Trophoblast cell (in vitro differentiated cells and primary cell): Measurements from ENCODE around the gene IPO11.

Experiments
- DNase-seq, 2 donors: peaks; one replicate each; pipeline ENCODE4 v3.0.0-alpha.2; 2016
- H2AFZ ChIP-seq: 2 replicates; pipeline ENCODE4 v1.6.1; 2013; ENCODE audit warnings: low read length, moderate library complexity, mild to moderate bottlenecking; ENCODE audit not compliant: insufficient read depth, poor library complexity
- H2AK5ac ChIP-seq: 2 replicates; pipeline ENCODE4 v1.6.1; 2013; ENCODE audit warnings: mild to moderate bottlenecking, low read length
- H2BK120ac ChIP-seq: 2 replicates; pipeline ENCODE4 v1.6.1; 2013; ENCODE audit warnings: low read length, mild to moderate bottlenecking, moderate library complexity; ENCODE audit not compliant: insufficient read depth, poor library complexity
- H2BK12ac ChIP-seq: 2 replicates; pipeline ENCODE4 v1.6.1; 2013; ENCODE audit warnings: mild to moderate bottlenecking, low read length, moderate library complexity
- H2BK5ac ChIP-seq: 2 replicates; pipeline ENCODE4 v1.6.1; 2013; ENCODE audit warnings: low read length, low read depth, moderate library complexity, mild to moderate bottlenecking; ENCODE audit not compliant: poor library complexity
- H3K14ac ChIP-seq: 2 replicates; pipeline ENCODE4 v1.6.1; 2013; ENCODE audit warnings: mild to moderate bottlenecking, low read length
- H3K18ac ChIP-seq: 2 replicates; pipeline ENCODE4 v1.6.1; 2013; ENCODE audit warnings: mild to moderate bottlenecking, low read length
- H3K23ac ChIP-seq: 2 replicates; pipeline ENCODE4 v1.6.1; 2013; ENCODE audit warnings: low read length
- H3K27ac ChIP-seq: 2 replicates; pipeline ENCODE4 v1.5.1; 2013; ENCODE audit warnings: low read depth, mild to moderate bottlenecking, inconsistent platforms, low read length, moderate library complexity
- H3K27me3 ChIP-seq: 2 replicates; pipeline ENCODE4 v1.6.1; 2013; ENCODE audit warnings: inconsistent platforms, mild to moderate bottlenecking, low read length, moderate library complexity; ENCODE audit not compliant: insufficient read depth
- H3K36me3 ChIP-seq, 2 experiments: 1 replicate in 1 of 2; 2 replicates in 1 of 2; pipeline ENCODE4 v1.6.1; 2013; ENCODE audit warnings: low read length in 2 of 2, mild to moderate bottlenecking in 2 of 2, moderate library complexity in 1 of 2; ENCODE audit not compliant: insufficient read depth in 2 of 2, control insufficient read depth in 1 of 2
- H3K4ac ChIP-seq: 2 replicates; pipeline ENCODE4 v1.6.1; 2013; ENCODE audit warnings: low read depth, mild to moderate bottlenecking, low read length, moderate library complexity
- H3K4me1 ChIP-seq, 2 experiments: 1 replicate in 1 of 2; 2 replicates in 1 of 2; pipeline ENCODE4 v1.6.1; 2013; ENCODE audit warnings: low read length in 2 of 2, mild to moderate bottlenecking in 2 of 2, moderate library complexity in 1 of 2; ENCODE audit not compliant: insufficient read depth in 2 of 2, control insufficient read depth in 1 of 2
- H3K4me2 ChIP-seq: 2 replicates; pipeline ENCODE4 v1.6.1; 2013; ENCODE audit warnings: inconsistent platforms, mild to moderate bottlenecking, low read length, moderate library complexity
- H3K4me3 ChIP-seq: 2 replicates; pipeline ENCODE4 v1.5.1; 2013; ENCODE audit warnings: mild to moderate bottlenecking, low read depth, low read length, inconsistent platforms
- H3K79me1 ChIP-seq: one replicate; pipeline ENCODE4 v1.6.1; 2013; ENCODE audit warnings: low read length
- H3K79me2 ChIP-seq: 2 replicates; pipeline ENCODE4 v1.6.1; 2013; ENCODE audit warnings: low read length, mild to moderate bottlenecking; ENCODE audit not compliant: control insufficient read depth, insufficient read depth, poor library complexity
- H3K9ac ChIP-seq: 2 replicates; pipeline ENCODE4 v1.6.1; 2013; ENCODE audit warnings: mild to moderate bottlenecking, low read length
- H3K9me3 ChIP-seq: 2 replicates; pipeline ENCODE4 v1.6.1; 2013; ENCODE audit warnings: low read depth, mild to moderate bottlenecking, control low read depth, inconsistent platforms, low read length; ENCODE audit not compliant: insufficient read depth
- H4K12ac ChIP-seq: 2 replicates; pipeline ENCODE4 v1.6.1; 2013; ENCODE audit warnings: low read depth, mild to moderate bottlenecking, low read length, moderate library complexity
- H4K8ac ChIP-seq: 2 replicates; pipeline ENCODE4 v1.6.1; 2013; ENCODE audit warnings: low read depth, mild to moderate bottlenecking, low read length, moderate library complexity
- H4K91ac ChIP-seq: one replicate; pipeline ENCODE4 v1.6.1; 2013; ENCODE audit warnings: low read depth, mild to moderate bottlenecking, low read length, moderate library complexity
- WGBS: extraction: QIAGEN DNeasy Blood & Tissue Kit; methylation state at CpG from one replicate; pipeline ENCODE4 v1.1.7; 2013; ENCODE audit warnings: missing lambda C conversion rate; ENCODE audit not compliant: insufficient read length, insufficient coverage; ENCODE audit errors: extremely low coverage; 5-methylcytosine and 5-hydroxymethylcytosine counted together

The IPO11 gene

GRCh38 chr5:62489471-62489870, 76.9 kb downstream of the IPO11 start:
- no peak for DNase-seq

DNA sequence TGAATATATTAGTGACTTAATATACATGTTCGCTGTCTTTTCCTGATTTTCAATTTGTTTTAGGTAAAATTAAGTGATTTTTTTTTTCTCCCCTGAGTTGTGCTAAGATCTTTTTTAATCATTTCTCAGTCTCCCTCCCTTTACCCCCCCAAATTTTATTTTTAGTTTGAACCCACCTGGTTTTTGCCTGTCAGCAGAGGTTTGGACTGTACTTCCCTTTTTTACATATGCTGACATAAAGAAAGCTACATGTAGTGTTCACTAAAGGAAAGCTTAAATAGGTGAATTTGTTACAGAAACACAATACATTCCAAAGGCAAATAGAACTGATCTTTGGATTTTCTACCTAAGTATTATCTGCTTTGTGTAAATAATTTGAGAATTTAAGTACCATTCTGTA, 82.2 kb downstream of the IPO11 start:
- WGBS, result no CpG with 5 or more reads among the region's 1 CpG
- Histone ChIP-seq H3K79me1 (no peaks in the 10 kb centered on the region), H3K9ac (no peak overlapping the region), H3K4me3 (no peak overlapping the region), H3K18ac (no peak overlapping the region), H3K36me3 (no peaks in the 10 kb centered on the region), H2AK5ac (no peak overlapping the region), H2BK120ac (no peak overlapping the region), H4K12ac (no peak overlapping the region), H3K9me3 (no peaks in the 10 kb centered on the region), H3K4me2 (no peak overlapping the region), H2BK5ac (no peak overlapping the region), H3K4me1 (no peaks in the 10 kb centered on the region), H2AFZ (no peak overlapping the region), H2BK12ac (no peak overlapping the region), H3K79me2 (no peaks in the 10 kb centered on the region), H4K91ac (no peak overlapping the region), H4K8ac (no peak overlapping the region), H3K27me3 (no peaks in the 10 kb centered on the region), H3K4ac (no peak overlapping the region), H3K23ac (no peak overlapping the region), H3K27ac (no peak overlapping the region), H3K14ac (no peak overlapping the region)
- no peak for DNase-seq

More at GRCh38 chr5:62489471-62489870, 76.9 kb downstream of the IPO11 start:
- Histone ChIP-seq H3K9ac (no peak overlapping the region), H3K14ac (no peak overlapping the region), H3K18ac (no peak overlapping the region), H3K79me2 (no peaks in the 10 kb centered on the region), H2BK12ac (no peak overlapping the region), H3K4me3 (no peak overlapping the region), H2AK5ac (no peak overlapping the region), H3K27me3 (no peaks in the 10 kb centered on the region), H2BK120ac (no peak overlapping the region), H3K27ac (no peak overlapping the region), H4K12ac (no peak overlapping the region), H4K91ac (no peak overlapping the region), H2AFZ (no peak overlapping the region), H3K4ac (no peak overlapping the region), H4K8ac (no peak overlapping the region), H3K23ac (no peak overlapping the region), H3K9me3 (no peaks in the 10 kb centered on the region), H2BK5ac (no peak overlapping the region), H3K4me1 (peaks cover 0 to 3% of the 10 kb centered on the region in 2 experiments), H3K79me1 (no peaks in the 10 kb centered on the region), H3K36me3 (peaks cover 2 to 3% of the 10 kb centered on the region in 2 experiments), H3K4me2 (no peak overlapping the region)
- WGBS, result no CpG with 5 or more reads among the region's 1 CpG

GRCh38 chr5:62496876-62497275, 84.3 kb downstream of the IPO11 start:
- WGBS, result no CpG with 5 or more reads among the region's 7 CpGs
- Histone ChIP-seq H3K79me2 (no peaks in the 10 kb centered on the region), H3K9ac (no peak overlapping the region), H3K4me2 (no peak overlapping the region), H2AFZ (no peak overlapping the region), H4K91ac (no peak overlapping the region), H3K79me1 (no peaks in the 10 kb centered on the region), H4K8ac (no peak overlapping the region), H3K4me3 (no peak overlapping the region), H3K4me1 (no peaks in the 10 kb centered on the region), H3K36me3 (no peaks in the 10 kb centered on the region), H3K23ac (no peak overlapping the region), H2BK120ac (no peak overlapping the region), H3K27me3 (no peaks in the 10 kb centered on the region), H2BK12ac (no peak overlapping the region), H3K9me3 (no peaks in the 10 kb centered on the region), H3K14ac (no peak overlapping the region), H3K18ac (no peak overlapping the region), H2AK5ac (no peak overlapping the region), H3K4ac (no peak overlapping the region), H4K12ac (no peak overlapping the region), H3K27ac (no peak overlapping the region), H2BK5ac (no peak overlapping the region)
- DNase-seq, result no peak

GRCh38 chr5:62498961-62499360, 86.4 kb downstream of the IPO11 start:
- no peak overlapping the region for H2BK12ac ChIP-seq
- no peak overlapping the region for H3K4me2 ChIP-seq
- no peak overlapping the region for H3K27ac ChIP-seq
- H3K23ac ChIP-seq, result no peak overlapping the region
- H3K4me3 ChIP-seq, result no peak overlapping the region
- H4K8ac ChIP-seq, result no peak overlapping the region
- no peak overlapping the region for H4K91ac ChIP-seq
- no peak overlapping the region for H2AFZ ChIP-seq
- H3K79me1 ChIP-seq, result no peaks in the 10 kb centered on the region
- H4K12ac ChIP-seq, result no peak overlapping the region
- H2BK5ac ChIP-seq, result no peak overlapping the region
- no peak overlapping the region for H3K4ac ChIP-seq
- H2AK5ac ChIP-seq, result no peak overlapping the region
- no peak overlapping the region for H3K14ac ChIP-seq
- H3K18ac ChIP-seq, result no peak overlapping the region
- no peak overlapping the region for H2BK120ac ChIP-seq
- no peaks in the 10 kb centered on the region for H3K79me2 ChIP-seq
- no peaks in the 10 kb centered on the region for H3K36me3 ChIP-seq
- no peaks in the 10 kb centered on the region for H3K27me3 ChIP-seq
- H3K9me3 ChIP-seq, result no peaks in the 10 kb centered on the region
- DNase-seq, result peak; percentile 89 to 95
- WGBS, result no CpG with 5 or more reads among the region's 9 CpGs
- H3K4me1 ChIP-seq, result no peaks in the 10 kb centered on the region
- H3K9ac ChIP-seq, result no peak overlapping the region
